NCI-H2081 treated with DMSO at 0.1 percent for 48 hours (cell line): ENCODE data around the gene ARL6IP5.

Experiments used
- DNase-seq: peaks from one replicate; lab custom pipeline; 2025; lab: John Stamatoyannopoulos, UW

Gene ARL6IP5

GRCh38 chr3:69116897-69117296, 32.2 kb downstream of the ARL6IP5 start:
- no peak for DNase-seq

- no peak for DNase-seq
Observed at GRCh38 chr3:69118555-69118954, 33.8 kb downstream of the ARL6IP5 start.

GRCh38 chr3:69119138-69119537, 34.4 kb downstream of the ARL6IP5 start:
- DNase-seq = no peak

- no peak for DNase-seq
Observed at GRCh38 chr3:69119681-69120080, 34.9 kb downstream of the ARL6IP5 start.

- DNase-seq = no peak
Observed at GRCh38 chr3:69120879-69121464, 36.2 kb downstream of the ARL6IP5 start.

GRCh38 chr3:69121513-69121912, 36.8 kb downstream of the ARL6IP5 start:
- DNase-seq = no peak

GRCh38 chr3:69121950-69122349, 37.2 kb downstream of the ARL6IP5 start:
- DNase-seq = no peak

GRCh38 chr3:69122403-69122802, 37.7 kb downstream of the ARL6IP5 start, which contains the start of gene LMOD3:
LMOD3 (minus strand) TSS chr3:69122595; CDS start chr3:69122386, 209 bp downstream.
- no peak for DNase-seq

- DNase-seq = no peak
Observed at GRCh38 chr3:69126216-69126615, 41.5 kb downstream of the ARL6IP5 start.

GRCh38 chr3:69126999-69127398, 42.3 kb downstream of the ARL6IP5 start:
- no peak for DNase-seq

GRCh38 chr3:69128509-69128908, 43.8 kb downstream of the ARL6IP5 start:
- DNase-seq = no peak

GRCh38 chr3:69129531-69129930, 44.8 kb downstream of the ARL6IP5 start:
- DNase-seq = no peak

- DNase-seq = no peak
Observed at GRCh38 chr3:69130689-69131088, 46.0 kb downstream of the ARL6IP5 start.

GRCh38 chr3:69137005-69137404, 52.3 kb downstream of the ARL6IP5 start:
- DNase-seq = no peak

- no peak for DNase-seq
Observed at GRCh38 chr3:69137412-69137811, 52.7 kb downstream of the ARL6IP5 start.

GRCh38 chr3:69141313-69141712, 56.6 kb downstream of the ARL6IP5 start:
- no peak for DNase-seq

- no peak for DNase-seq
Observed at GRCh38 chr3:69142090-69142489, 57.4 kb downstream of the ARL6IP5 start.

- DNase-seq = no peak
Observed at GRCh38 chr3:69142797-69143454, 58.2 kb downstream of the ARL6IP5 start.

GRCh38 chr3:69143612-69144011, 58.9 kb downstream of the ARL6IP5 start:
- no peak for DNase-seq

GRCh38 chr3:69144631-69145245, 60.0 kb downstream of the ARL6IP5 start:
- no peak for DNase-seq

- DNase-seq = no peak
Observed at GRCh38 chr3:69145688-69146087, 61.0 kb downstream of the ARL6IP5 start.

- DNase-seq = no peak
Observed at GRCh38 chr3:69149586-69149985, 64.8 kb downstream of the ARL6IP5 start.
